Breast epithelium (tissue), 3 donors: Measurements from ENCODE around the gene GPR87.

Experiments used
- POLR2A ChIP-seq: fragments of 450-650 bp; IDR thresholded peaks from one replicate; pipeline ENCODE4 v1.6.1; 2016; ENCODE audit warnings: antibody characterized with exemption, mild to moderate bottlenecking, moderate library complexity
- POLR2AphosphoS5 ChIP-seq, 3 donors: sonication (generic); formaldehyde crosslinking; IDR thresholded peaks; one replicate each; pipeline ENCODE4 v1.6.1; 2017; ENCODE audit warnings: antibody characterized with exemption in 3 of 3
- TF ChIP-seq, protein P1 (sequence below), 3 donors: fragments of 450-650 bp; IDR thresholded peaks; one replicate each; pipeline ENCODE4 v1.5.1; 2016 to 2017; ENCODE audit warnings: antibody characterized with exemption in 3 of 3, mild to moderate bottlenecking in 3 of 3, moderate library complexity in 3 of 3

DNA sequence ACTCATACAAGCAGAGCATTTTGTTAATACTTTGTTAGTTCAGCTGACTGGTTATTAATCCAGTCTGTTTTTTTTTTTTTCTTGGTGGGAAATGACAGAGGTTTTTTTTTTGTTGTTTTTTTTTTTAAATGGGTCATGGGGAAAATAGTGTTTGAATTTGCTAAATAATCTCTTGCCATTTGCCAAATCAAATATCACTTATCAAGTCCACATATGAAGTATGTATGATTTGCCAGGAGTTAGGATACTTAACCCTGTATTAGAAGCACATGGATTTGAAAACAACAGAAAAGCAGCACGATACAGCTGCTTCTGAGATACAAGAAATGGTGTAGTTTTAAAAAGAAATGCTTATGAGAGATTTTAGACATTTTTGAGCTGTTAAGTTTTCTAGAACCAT, 59.9 kb downstream of the GPR87 start:
- TF ChIP-seq, protein P1, sequence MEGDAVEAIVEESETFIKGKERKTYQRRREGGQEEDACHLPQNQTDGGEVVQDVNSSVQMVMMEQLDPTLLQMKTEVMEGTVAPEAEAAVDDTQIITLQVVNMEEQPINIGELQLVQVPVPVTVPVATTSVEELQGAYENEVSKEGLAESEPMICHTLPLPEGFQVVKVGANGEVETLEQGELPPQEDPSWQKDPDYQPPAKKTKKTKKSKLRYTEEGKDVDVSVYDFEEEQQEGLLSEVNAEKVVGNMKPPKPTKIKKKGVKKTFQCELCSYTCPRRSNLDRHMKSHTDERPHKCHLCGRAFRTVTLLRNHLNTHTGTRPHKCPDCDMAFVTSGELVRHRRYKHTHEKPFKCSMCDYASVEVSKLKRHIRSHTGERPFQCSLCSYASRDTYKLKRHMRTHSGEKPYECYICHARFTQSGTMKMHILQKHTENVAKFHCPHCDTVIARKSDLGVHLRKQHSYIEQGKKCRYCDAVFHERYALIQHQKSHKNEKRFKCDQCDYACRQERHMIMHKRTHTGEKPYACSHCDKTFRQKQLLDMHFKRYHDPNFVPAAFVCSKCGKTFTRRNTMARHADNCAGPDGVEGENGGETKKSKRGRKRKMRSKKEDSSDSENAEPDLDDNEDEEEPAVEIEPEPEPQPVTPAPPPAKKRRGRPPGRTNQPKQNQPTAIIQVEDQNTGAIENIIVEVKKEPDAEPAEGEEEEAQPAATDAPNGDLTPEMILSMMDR (IDR thresholded peaks at IDR 0.05), result no peak
- no peak for TF ChIP-seq POLR2A
- no peak for TF ChIP-seq POLR2AphosphoS5 (IDR thresholded peaks at IDR 0.05)
